Measurements from ENCODE around the gene MAP3K1. TPM values are rescaled to one million over a fixed set of nuclear protein-coding genes. Genes with fewer than 3 reads are reported as not detected.

Gene MAP3K1
- total and polyA plus RNA-seq, 5 donors from 2014 or later = 64.3 to 110 (median 81.1) TPM

DNA sequence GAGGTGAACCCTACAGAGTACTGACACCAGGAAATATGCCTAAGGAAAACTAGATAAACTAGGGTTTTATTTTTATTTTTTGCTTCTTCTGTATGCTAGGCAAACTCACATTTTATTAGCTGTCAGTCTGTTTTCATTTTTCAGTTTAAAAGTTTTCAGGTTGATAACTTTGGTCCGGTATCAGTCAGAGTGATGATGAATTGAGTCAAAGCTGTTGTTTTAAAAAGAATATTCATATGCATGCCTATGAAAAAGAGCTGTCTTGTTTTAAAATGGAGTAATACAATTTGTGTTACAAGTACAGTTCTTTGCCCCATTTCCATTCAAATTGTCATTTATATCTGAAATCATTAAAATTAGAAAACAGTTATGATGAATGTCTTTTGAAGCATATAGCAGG is 22.6 kb downstream of the MAP3K1 start:
- no peak for ATAC-seq (ENCODE audit: low read depth in 2 of 2)

DNA sequence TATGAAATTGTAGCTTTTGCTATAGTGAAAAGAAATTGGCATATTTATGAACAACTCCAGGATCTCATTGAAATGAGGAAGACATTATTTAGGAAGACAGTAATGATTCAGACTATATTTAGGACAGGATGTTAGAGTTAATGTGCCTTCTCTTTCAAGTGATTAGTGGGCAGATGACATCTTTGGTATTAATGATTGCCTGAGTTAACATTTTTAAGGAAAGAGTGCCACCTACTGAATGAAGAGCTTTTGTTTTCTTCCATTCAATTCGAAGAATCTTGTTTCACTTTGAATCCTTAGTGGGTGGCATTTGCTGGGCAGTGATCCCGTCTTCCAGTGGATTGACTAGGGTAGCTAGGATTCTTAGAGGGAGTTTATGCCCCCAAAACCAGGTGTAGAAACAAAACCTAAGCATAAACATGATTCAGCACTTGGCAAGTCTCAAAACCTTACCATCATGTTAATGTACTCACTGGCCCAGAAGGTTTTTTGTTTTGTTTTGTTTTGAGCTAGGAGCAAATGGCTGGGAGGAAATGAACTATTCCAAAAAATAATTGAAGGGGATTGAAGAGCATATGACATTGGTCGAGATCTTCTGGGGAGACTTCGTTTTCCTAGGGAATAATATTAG is 23.2 kb downstream of the MAP3K1 start:
- Histone ChIP-seq H3K36me3 (ENCODE audit: control insufficient read depth, insufficient read depth, low read length) (peaks cover 4% of the 10 kb centered on the region), H3K27me3 (ENCODE audit: control insufficient read depth, insufficient read depth, low read length) (no peaks in the 10 kb centered on the region), H3K4me1 (ENCODE audit: control insufficient read depth, insufficient read depth, low read length, poor library complexity, severe bottlenecking) (peaks cover 94% of the 10 kb centered on the region), H3K27ac (ENCODE audit: insufficient read depth, low read length, poor library complexity, severe bottlenecking) (peak overlapping the region; percentile 74), H3K4me3 (ENCODE audit: low read depth, low read length) (peak overlapping the region; percentile 71), H3K9me3 (ENCODE audit: control insufficient read depth in 2 of 2, low read length in 2 of 2) (no peaks in the 10 kb centered on the region)
- H3K36me3 Mint-ChIP-seq = peaks cover under 1% of the 10 kb centered on the region
- peaks cover 44 to 94% (median 84%) of the 10 kb centered on the region in 4 donors for H3K4me1 Mint-ChIP-seq
- H3K4me3 Mint-ChIP-seq = peak overlapping the region; percentile 45 to 87 (median 62)
- peak; percentile 73 for ATAC-seq (ENCODE audit: low read depth in 2 of 2)
- peak overlapping the region; percentile 70 to 86 (median 85) for H3K27ac Mint-ChIP-seq
- DNase-seq = peak in 2 of 3 donors; percentile 69 to 79
- H3K9me3 Mint-ChIP-seq = no peaks in the 10 kb centered on the region
- no peaks in the 10 kb centered on the region for H3K27me3 Mint-ChIP-seq

More for the DNA sequence above, 22.6 kb downstream of the MAP3K1 start:
- H3K4me3 ChIP-seq (ENCODE audit: low read depth, low read length) = peak overlapping the region; percentile 71
- H3K27me3 ChIP-seq (ENCODE audit: control insufficient read depth, insufficient read depth, low read length) = no peaks in the 10 kb centered on the region
- H3K27ac ChIP-seq (ENCODE audit: insufficient read depth, low read length, poor library complexity, severe bottlenecking) = peak overlapping the region; percentile 74
- H3K36me3 Mint-ChIP-seq = no peaks in the 10 kb centered on the region
- peaks cover 48 to 94% (median 84%) of the 10 kb centered on the region in 4 donors for H3K4me1 Mint-ChIP-seq
- H3K4me1 ChIP-seq (ENCODE audit: control insufficient read depth, insufficient read depth, low read length, poor library complexity, severe bottlenecking) = peaks cover 94% of the 10 kb centered on the region
- H3K36me3 ChIP-seq (ENCODE audit: control insufficient read depth, insufficient read depth, low read length) = peaks cover 5% of the 10 kb centered on the region
- no peaks in the 10 kb centered on the region for H3K27me3 Mint-ChIP-seq
- peak overlapping the region; percentile 70 to 86 (median 85) for H3K27ac Mint-ChIP-seq
- DNase-seq = no peak
- H3K4me3 Mint-ChIP-seq = peak overlapping the region; percentile 45 to 87 (median 62)
- H3K9me3 Mint-ChIP-seq = no peaks in the 10 kb centered on the region
- no peaks in the 10 kb centered on the region for H3K9me3 ChIP-seq (ENCODE audit: control insufficient read depth in 2 of 2, low read length in 2 of 2)

- Histone ChIP-seq H3K4me1 (ENCODE audit: control insufficient read depth, insufficient read depth, low read length, poor library complexity, severe bottlenecking) (peaks cover 94% of the 10 kb centered on the region), H3K27me3 (ENCODE audit: control insufficient read depth, insufficient read depth, low read length) (no peaks in the 10 kb centered on the region), H3K9me3 (ENCODE audit: control insufficient read depth in 2 of 2, low read length in 2 of 2) (no peaks in the 10 kb centered on the region), H3K4me3 (ENCODE audit: low read depth, low read length) (peak overlapping the region; percentile 71), H3K36me3 (ENCODE audit: control insufficient read depth, insufficient read depth, low read length) (peaks cover 4% of the 10 kb centered on the region), H3K27ac (ENCODE audit: insufficient read depth, low read length, poor library complexity, severe bottlenecking) (peak overlapping the region; percentile 74)
- peak overlapping the region; percentile 45 to 87 (median 62) for H3K4me3 Mint-ChIP-seq
- peak overlapping the region; percentile 70 to 86 (median 85) for H3K27ac Mint-ChIP-seq
- DNase-seq (no peak), ATAC-seq (ENCODE audit: low read depth in 2 of 2) (no peak)
- H3K36me3 Mint-ChIP-seq = peaks cover 4% of the 10 kb centered on the region
- H3K9me3 Mint-ChIP-seq = no peaks in the 10 kb centered on the region
- peaks cover 44 to 95% (median 84%) of the 10 kb centered on the region in 4 donors for H3K4me1 Mint-ChIP-seq
- no peaks in the 10 kb centered on the region for H3K27me3 Mint-ChIP-seq
These were observed 23.7 kb downstream of the MAP3K1 start for GRCh38 chr5:56839062-56839461.

DNA sequence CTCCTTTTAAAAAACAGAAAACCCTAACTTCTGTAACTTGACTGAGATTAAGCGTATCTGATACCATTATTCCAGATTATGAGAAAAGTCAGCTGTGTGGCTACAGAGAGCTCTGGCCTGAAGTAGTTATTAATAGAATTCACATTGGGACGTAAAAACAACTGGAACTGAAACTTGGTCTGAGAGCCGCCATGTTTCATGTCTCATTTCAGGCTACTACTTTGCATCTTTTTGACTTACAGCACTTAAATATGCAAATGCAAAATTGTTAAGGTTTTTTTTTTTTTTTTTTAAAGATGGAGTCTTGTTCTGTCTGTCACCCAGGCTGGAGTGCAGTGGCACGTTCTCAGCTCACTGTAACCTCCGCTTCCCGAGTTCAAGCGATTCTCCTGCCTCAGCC is 25.2 kb downstream of the MAP3K1 start:
- no peaks in the 10 kb centered on the region for H3K27me3 ChIP-seq (ENCODE audit: control insufficient read depth, insufficient read depth, low read length)
- peak overlapping the region; percentile 24 for H3K27ac ChIP-seq (ENCODE audit: insufficient read depth, low read length, poor library complexity, severe bottlenecking)
- ATAC-seq (ENCODE audit: low read depth in 2 of 2) = no peak
- H3K9me3 ChIP-seq (ENCODE audit: control insufficient read depth in 2 of 2, low read length in 2 of 2) = no peaks in the 10 kb centered on the region
- Mint-ChIP-seq H3K4me3 (peak overlapping the region; percentile 18 to 73 (median 50)), H3K9me3 (no peaks in the 10 kb centered on the region), H3K4me1 (peaks cover 54 to 95% (median 85%) of the 10 kb centered on the region in 4 donors), H3K36me3 (peaks cover 4% of the 10 kb centered on the region), H3K27ac (peak overlapping the region in 2 of 3 donors; percentile 58 to 61), H3K27me3 (no peaks in the 10 kb centered on the region)
- H3K36me3 ChIP-seq (ENCODE audit: control insufficient read depth, insufficient read depth, low read length) = peaks cover 4% of the 10 kb centered on the region
- H3K4me1 ChIP-seq (ENCODE audit: control insufficient read depth, insufficient read depth, low read length, poor library complexity, severe bottlenecking) = peaks cover 96% of the 10 kb centered on the region
- no peak for DNase-seq
- H3K4me3 ChIP-seq (ENCODE audit: low read depth, low read length) = peak overlapping the region; percentile 30

GRCh38 chr5:56845277-56845676 is 29.9 kb downstream of the MAP3K1 start:
- no peaks in the 10 kb centered on the region for H3K9me3 ChIP-seq (ENCODE audit: control insufficient read depth in 2 of 2, low read length in 2 of 2)
- ATAC-seq (ENCODE audit: low read depth in 2 of 2) (peak; percentile 45 to 47), DNase-seq (peak in 1 of 3 donors; percentile 39)
- Mint-ChIP-seq H3K27me3 (no peaks in the 10 kb centered on the region), H3K9me3 (no peaks in the 10 kb centered on the region), H3K36me3 (peaks cover 4% of the 10 kb centered on the region), H3K27ac (peak overlapping the region in 2 of 3 donors; percentile 38 to 82), H3K4me1 (peaks cover 55 to 97% (median 83%) of the 10 kb centered on the region in 4 donors), H3K4me3 (peak overlapping the region; percentile 29 to 75 (median 50))
- H3K4me3 ChIP-seq (ENCODE audit: low read depth, low read length) = peak overlapping the region; percentile 58
- peaks cover 4% of the 10 kb centered on the region for H3K36me3 ChIP-seq (ENCODE audit: control insufficient read depth, insufficient read depth, low read length)
- peaks cover 98% of the 10 kb centered on the region for H3K4me1 ChIP-seq (ENCODE audit: control insufficient read depth, insufficient read depth, low read length, poor library complexity, severe bottlenecking)
- H3K27ac ChIP-seq (ENCODE audit: insufficient read depth, low read length, poor library complexity, severe bottlenecking) = peak overlapping the region; percentile 57
- no peaks in the 10 kb centered on the region for H3K27me3 ChIP-seq (ENCODE audit: control insufficient read depth, insufficient read depth, low read length)

- ATAC-seq (ENCODE audit: low read depth in 2 of 2) = no peak
- Mint-ChIP-seq H3K4me1 (peaks cover 55 to 99% (median 86%) of the 10 kb centered on the region in 4 donors), H3K9me3 (no peaks in the 10 kb centered on the region), H3K4me3 (peak overlapping the region; percentile 29 to 75 (median 56)), H3K36me3 (peaks cover 4% of the 10 kb centered on the region), H3K27ac (peak overlapping the region; percentile 38 to 82 (median 76)), H3K27me3 (no peaks in the 10 kb centered on the region)
- Histone ChIP-seq H3K4me3 (ENCODE audit: low read depth, low read length) (peak overlapping the region; percentile 58), H3K27me3 (ENCODE audit: control insufficient read depth, insufficient read depth, low read length) (no peaks in the 10 kb centered on the region), H3K9me3 (ENCODE audit: control insufficient read depth in 2 of 2, low read length in 2 of 2) (no peaks in the 10 kb centered on the region), H3K27ac (ENCODE audit: insufficient read depth, low read length, poor library complexity, severe bottlenecking) (peak overlapping the region; percentile 57), H3K4me1 (ENCODE audit: control insufficient read depth, insufficient read depth, low read length, poor library complexity, severe bottlenecking) (peaks cover 98% of the 10 kb centered on the region), H3K36me3 (ENCODE audit: control insufficient read depth, insufficient read depth, low read length) (peaks cover 4% of the 10 kb centered on the region)
- DNase-seq = no peak
These were observed 30.6 kb downstream of the MAP3K1 start for GRCh38 chr5:56845904-56846480.

GRCh38 chr5:56848206-56848605 is 32.9 kb downstream of the MAP3K1 start:
- Histone ChIP-seq H3K27me3 (ENCODE audit: control insufficient read depth, insufficient read depth, low read length) (no peaks in the 10 kb centered on the region), H3K27ac (ENCODE audit: insufficient read depth, low read length, poor library complexity, severe bottlenecking) (no peak overlapping the region), H3K36me3 (ENCODE audit: control insufficient read depth, insufficient read depth, low read length) (peaks cover 6% of the 10 kb centered on the region), H3K4me1 (ENCODE audit: control insufficient read depth, insufficient read depth, low read length, poor library complexity, severe bottlenecking) (peaks cover 99% of the 10 kb centered on the region), H3K9me3 (ENCODE audit: control insufficient read depth in 2 of 2, low read length in 2 of 2) (no peaks in the 10 kb centered on the region), H3K4me3 (ENCODE audit: low read depth, low read length) (peak overlapping the region; percentile 69)
- peak overlapping the region; percentile 27 to 66 (median 39) for H3K4me3 Mint-ChIP-seq
- H3K9me3 Mint-ChIP-seq = no peaks in the 10 kb centered on the region
- no peaks in the 10 kb centered on the region for H3K27me3 Mint-ChIP-seq
- H3K36me3 Mint-ChIP-seq = peaks cover 4% of the 10 kb centered on the region
- DNase-seq (no peak), ATAC-seq (ENCODE audit: low read depth in 2 of 2) (no peak)
- H3K27ac Mint-ChIP-seq = peak overlapping the region in 1 of 3 donors; percentile 33
- peaks cover 67 to 99% (median 87%) of the 10 kb centered on the region in 4 donors for H3K4me1 Mint-ChIP-seq
